ENCODE results near the gene SLC15A1.

SLC15A1 gene

GRCh38 chr13:98688373-98688772, 64.1 kb downstream of the SLC15A1 start:
- Histone ChIP-seq H3K9me3 (ENCODE audit: control insufficient read depth in 1 of 2, low read length in 2 of 2) (no peaks in the 10 kb centered on the region), H3K27me3 (ENCODE audit: control insufficient read depth in 1 of 2, insufficient read depth in 2 of 2, low read length in 2 of 2) (peaks cover 0 to 2% of the 10 kb centered on the region in 2 donors), H3K4me1 (ENCODE audit: control insufficient read depth in 1 of 2, insufficient read depth in 2 of 2, low read length in 2 of 2) (no peaks in the 10 kb centered on the region), H3K9ac (ENCODE audit: low read depth in 1 of 2, low read length in 2 of 2) (no peak overlapping the region), H3K36me3 (ENCODE audit: control insufficient read depth in 1 of 2, insufficient read depth in 2 of 2, low read length in 2 of 2) (peaks cover 0 to 8% of the 10 kb centered on the region in 2 donors), H3K27ac (ENCODE audit: low read depth, low read length) (no peak overlapping the region), H3K4me3 (ENCODE audit: low read depth in 1 of 2, low read length in 2 of 2) (no peak overlapping the region)

- Histone ChIP-seq H3K4me1 (ENCODE audit: control insufficient read depth in 1 of 2, insufficient read depth in 2 of 2, low read length in 2 of 2) (no peaks in the 10 kb centered on the region), H3K36me3 (ENCODE audit: control insufficient read depth in 1 of 2, insufficient read depth in 2 of 2, low read length in 2 of 2) (peaks cover 0 to 8% of the 10 kb centered on the region in 2 donors), H3K9me3 (ENCODE audit: control insufficient read depth in 1 of 2, low read length in 2 of 2) (no peaks in the 10 kb centered on the region), H3K27me3 (ENCODE audit: control insufficient read depth in 1 of 2, insufficient read depth in 2 of 2, low read length in 2 of 2) (peaks cover 0 to 2% of the 10 kb centered on the region in 2 donors), H3K9ac (ENCODE audit: low read depth in 1 of 2, low read length in 2 of 2) (no peak overlapping the region), H3K4me3 (ENCODE audit: low read depth in 1 of 2, low read length in 2 of 2) (no peak overlapping the region), H3K27ac (ENCODE audit: low read depth, low read length) (no peak overlapping the region)
Measured at GRCh38 chr13:98687319-98687718, 65.2 kb downstream of the SLC15A1 start.

GRCh38 chr13:98686270-98686669, 66.2 kb downstream of the SLC15A1 start:
- Histone ChIP-seq H3K27ac (ENCODE audit: low read depth, low read length) (no peak overlapping the region), H3K4me1 (ENCODE audit: control insufficient read depth in 1 of 2, insufficient read depth in 2 of 2, low read length in 2 of 2) (no peaks in the 10 kb centered on the region), H3K36me3 (ENCODE audit: control insufficient read depth in 1 of 2, insufficient read depth in 2 of 2, low read length in 2 of 2) (peaks cover 0 to 8% of the 10 kb centered on the region in 2 donors), H3K27me3 (ENCODE audit: control insufficient read depth in 1 of 2, insufficient read depth in 2 of 2, low read length in 2 of 2) (peaks cover 0 to 2% of the 10 kb centered on the region in 2 donors), H3K9me3 (ENCODE audit: control insufficient read depth in 1 of 2, low read length in 2 of 2) (no peaks in the 10 kb centered on the region), H3K4me3 (ENCODE audit: low read depth in 1 of 2, low read length in 2 of 2) (no peak overlapping the region), H3K9ac (ENCODE audit: low read depth in 1 of 2, low read length in 2 of 2) (no peak overlapping the region)

- Histone ChIP-seq H3K4me1 (ENCODE audit: control insufficient read depth in 1 of 2, insufficient read depth in 2 of 2, low read length in 2 of 2) (no peaks in the 10 kb centered on the region), H3K27me3 (ENCODE audit: control insufficient read depth in 1 of 2, insufficient read depth in 2 of 2, low read length in 2 of 2) (peaks cover 0 to 2% of the 10 kb centered on the region in 2 donors), H3K9ac (ENCODE audit: low read depth in 1 of 2, low read length in 2 of 2) (no peak overlapping the region)
Measured at GRCh38 chr13:98685146-98685545, 67.3 kb downstream of the SLC15A1 start.

GRCh38 chr13:98681049-98681448, 71.4 kb downstream of the SLC15A1 start:
- H3K9ac ChIP-seq (ENCODE audit: low read depth in 1 of 2, low read length in 2 of 2) = no peak overlapping the region
- no peaks in the 10 kb centered on the region for H3K4me1 ChIP-seq (ENCODE audit: control insufficient read depth in 1 of 2, insufficient read depth in 2 of 2, low read length in 2 of 2)
- H3K4me3 ChIP-seq (ENCODE audit: low read depth in 1 of 2, low read length in 2 of 2) = no peak overlapping the region
- H3K27ac ChIP-seq (ENCODE audit: low read depth, low read length) = no peak overlapping the region
- H3K9me3 ChIP-seq (ENCODE audit: control insufficient read depth in 1 of 2, low read length in 2 of 2) = no peaks in the 10 kb centered on the region
- H3K27me3 ChIP-seq (ENCODE audit: control insufficient read depth in 1 of 2, insufficient read depth in 2 of 2, low read length in 2 of 2) = peaks cover 0 to 2% of the 10 kb centered on the region in 2 donors
- peaks cover 0 to 5% of the 10 kb centered on the region in 2 donors for H3K36me3 ChIP-seq (ENCODE audit: control insufficient read depth in 1 of 2, insufficient read depth in 2 of 2, low read length in 2 of 2)

More at GRCh38 chr13:98685146-98685545, 67.3 kb downstream of the SLC15A1 start:
- H3K4me3 ChIP-seq (ENCODE audit: low read depth in 1 of 2, low read length in 2 of 2) = no peak overlapping the region
- peaks cover 0 to 8% of the 10 kb centered on the region in 2 donors for H3K36me3 ChIP-seq (ENCODE audit: control insufficient read depth in 1 of 2, insufficient read depth in 2 of 2, low read length in 2 of 2)
- no peak overlapping the region for H3K27ac ChIP-seq (ENCODE audit: low read depth, low read length)
- no peaks in the 10 kb centered on the region for H3K9me3 ChIP-seq (ENCODE audit: control insufficient read depth in 1 of 2, low read length in 2 of 2)

- Histone ChIP-seq H3K27ac (ENCODE audit: low read depth, low read length) (no peak overlapping the region), H3K36me3 (ENCODE audit: control insufficient read depth in 1 of 2, insufficient read depth in 2 of 2, low read length in 2 of 2) (no peaks in the 10 kb centered on the region)
Measured at GRCh38 chr13:98678741-98679140, 73.7 kb downstream of the SLC15A1 start.

GRCh38 chr13:98677398-98677797, 75.1 kb downstream of the SLC15A1 start:
- Histone ChIP-seq H3K4me3 (ENCODE audit: low read depth in 1 of 2, low read length in 2 of 2) (no peak overlapping the region), H3K36me3 (ENCODE audit: control insufficient read depth in 1 of 2, insufficient read depth in 2 of 2, low read length in 2 of 2) (no peaks in the 10 kb centered on the region), H3K9ac (ENCODE audit: low read depth in 1 of 2, low read length in 2 of 2) (no peak overlapping the region), H3K9me3 (ENCODE audit: control insufficient read depth in 1 of 2, low read length in 2 of 2) (no peaks in the 10 kb centered on the region), H3K27ac (ENCODE audit: low read depth, low read length) (no peak overlapping the region), H3K4me1 (ENCODE audit: control insufficient read depth in 1 of 2, insufficient read depth in 2 of 2, low read length in 2 of 2) (peaks cover 10 to 13% of the 10 kb centered on the region in 2 donors), H3K27me3 (ENCODE audit: control insufficient read depth in 1 of 2, insufficient read depth in 2 of 2, low read length in 2 of 2) (no peaks in the 10 kb centered on the region)

More at GRCh38 chr13:98678741-98679140, 73.7 kb downstream of the SLC15A1 start:
- Histone ChIP-seq H3K9ac (ENCODE audit: low read depth in 1 of 2, low read length in 2 of 2) (no peak overlapping the region), H3K4me3 (ENCODE audit: low read depth in 1 of 2, low read length in 2 of 2) (no peak overlapping the region), H3K4me1 (ENCODE audit: control insufficient read depth in 1 of 2, insufficient read depth in 2 of 2, low read length in 2 of 2) (peaks cover 0 to 3% of the 10 kb centered on the region in 2 donors), H3K27me3 (ENCODE audit: control insufficient read depth in 1 of 2, insufficient read depth in 2 of 2, low read length in 2 of 2) (no peaks in the 10 kb centered on the region), H3K9me3 (ENCODE audit: control insufficient read depth in 1 of 2, low read length in 2 of 2) (no peaks in the 10 kb centered on the region)

GRCh38 chr13:98676239-98676638, 76.2 kb downstream of the SLC15A1 start:
- Histone ChIP-seq H3K27ac (ENCODE audit: low read depth, low read length) (no peak overlapping the region), H3K4me1 (ENCODE audit: control insufficient read depth in 1 of 2, insufficient read depth in 2 of 2, low read length in 2 of 2) (peaks cover 10 to 15% of the 10 kb centered on the region in 2 donors), H3K9ac (ENCODE audit: low read depth in 1 of 2, low read length in 2 of 2) (no peak overlapping the region), H3K36me3 (ENCODE audit: control insufficient read depth in 1 of 2, insufficient read depth in 2 of 2, low read length in 2 of 2) (no peaks in the 10 kb centered on the region), H3K9me3 (ENCODE audit: control insufficient read depth in 1 of 2, low read length in 2 of 2) (no peaks in the 10 kb centered on the region), H3K27me3 (ENCODE audit: control insufficient read depth in 1 of 2, insufficient read depth in 2 of 2, low read length in 2 of 2) (no peaks in the 10 kb centered on the region), H3K4me3 (ENCODE audit: low read depth in 1 of 2, low read length in 2 of 2) (no peak overlapping the region)

GRCh38 chr13:98675837-98676236, 76.6 kb downstream of the SLC15A1 start:
- no peaks in the 10 kb centered on the region for H3K27me3 ChIP-seq (ENCODE audit: control insufficient read depth in 1 of 2, insufficient read depth in 2 of 2, low read length in 2 of 2)
- no peak overlapping the region for H3K27ac ChIP-seq (ENCODE audit: low read depth, low read length)
- no peaks in the 10 kb centered on the region for H3K9me3 ChIP-seq (ENCODE audit: control insufficient read depth in 1 of 2, low read length in 2 of 2)
- H3K4me1 ChIP-seq (ENCODE audit: control insufficient read depth in 1 of 2, insufficient read depth in 2 of 2, low read length in 2 of 2) = peaks cover 10 to 15% of the 10 kb centered on the region in 2 donors
- no peaks in the 10 kb centered on the region for H3K36me3 ChIP-seq (ENCODE audit: control insufficient read depth in 1 of 2, insufficient read depth in 2 of 2, low read length in 2 of 2)
- H3K9ac ChIP-seq (ENCODE audit: low read depth in 1 of 2, low read length in 2 of 2) = no peak overlapping the region
- no peak overlapping the region for H3K4me3 ChIP-seq (ENCODE audit: low read depth in 1 of 2, low read length in 2 of 2)

- peaks cover 10 to 15% of the 10 kb centered on the region in 2 donors for H3K4me1 ChIP-seq (ENCODE audit: control insufficient read depth in 1 of 2, insufficient read depth in 2 of 2, low read length in 2 of 2)
- H3K27me3 ChIP-seq (ENCODE audit: control insufficient read depth in 1 of 2, insufficient read depth in 2 of 2, low read length in 2 of 2) = no peaks in the 10 kb centered on the region
- no peak overlapping the region for H3K9ac ChIP-seq (ENCODE audit: low read depth in 1 of 2, low read length in 2 of 2)
- H3K27ac ChIP-seq (ENCODE audit: low read depth, low read length) = no peak overlapping the region
- no peaks in the 10 kb centered on the region for H3K9me3 ChIP-seq (ENCODE audit: control insufficient read depth in 1 of 2, low read length in 2 of 2)
- H3K4me3 ChIP-seq (ENCODE audit: low read depth in 1 of 2, low read length in 2 of 2) = no peak overlapping the region
- no peaks in the 10 kb centered on the region for H3K36me3 ChIP-seq (ENCODE audit: control insufficient read depth in 1 of 2, insufficient read depth in 2 of 2, low read length in 2 of 2)
Measured at GRCh38 chr13:98675066-98675465, 77.4 kb downstream of the SLC15A1 start.

Data from duodenal mucosa (tissue), 2 donors.